ENCODE data around the gene CRTC1. TPM values are rescaled to one million over a fixed set of nuclear protein-coding genes. Genes with fewer than 3 reads are reported as not detected.

Gene CRTC1
- total and polyA plus RNA-seq, 7 donors, result 4.5 to 12.5 (median 8.1) TPM

DNA sequence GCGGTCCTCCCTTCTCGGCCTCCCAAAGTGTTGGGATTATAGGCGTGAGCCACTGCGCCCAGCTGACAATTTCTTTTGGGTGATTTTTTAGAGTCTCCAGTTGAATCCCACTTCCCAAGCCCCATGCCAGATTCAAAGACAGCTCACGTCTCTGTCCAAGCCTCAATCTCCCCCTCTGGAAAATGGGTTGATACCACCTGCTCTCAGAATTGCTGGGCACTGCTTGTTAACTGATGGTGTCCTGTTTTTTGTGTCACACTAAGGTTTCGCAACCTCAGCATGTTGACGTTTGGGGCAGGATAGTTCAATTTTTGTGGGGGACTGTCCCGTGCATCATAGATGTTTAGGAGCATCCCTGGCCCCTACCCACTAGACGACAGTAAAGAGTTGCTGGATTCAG lies 134.1 kb downstream of the CRTC1 start:
- WGBS, 3 donors, result 84 to 88% (median 86%) methylated on average over 9 of the region's 9 CpGs
- no peaks in the 10 kb centered on the region for H3K9me3 ChIP-seq
- no peaks in the 10 kb centered on the region for H3K27me3 ChIP-seq (ENCODE audit: insufficient read depth in 3 of 3, low read length in 2 of 3)
- no peak overlapping the region for H3K27ac ChIP-seq
- TF ChIP-seq, protein P1, sequence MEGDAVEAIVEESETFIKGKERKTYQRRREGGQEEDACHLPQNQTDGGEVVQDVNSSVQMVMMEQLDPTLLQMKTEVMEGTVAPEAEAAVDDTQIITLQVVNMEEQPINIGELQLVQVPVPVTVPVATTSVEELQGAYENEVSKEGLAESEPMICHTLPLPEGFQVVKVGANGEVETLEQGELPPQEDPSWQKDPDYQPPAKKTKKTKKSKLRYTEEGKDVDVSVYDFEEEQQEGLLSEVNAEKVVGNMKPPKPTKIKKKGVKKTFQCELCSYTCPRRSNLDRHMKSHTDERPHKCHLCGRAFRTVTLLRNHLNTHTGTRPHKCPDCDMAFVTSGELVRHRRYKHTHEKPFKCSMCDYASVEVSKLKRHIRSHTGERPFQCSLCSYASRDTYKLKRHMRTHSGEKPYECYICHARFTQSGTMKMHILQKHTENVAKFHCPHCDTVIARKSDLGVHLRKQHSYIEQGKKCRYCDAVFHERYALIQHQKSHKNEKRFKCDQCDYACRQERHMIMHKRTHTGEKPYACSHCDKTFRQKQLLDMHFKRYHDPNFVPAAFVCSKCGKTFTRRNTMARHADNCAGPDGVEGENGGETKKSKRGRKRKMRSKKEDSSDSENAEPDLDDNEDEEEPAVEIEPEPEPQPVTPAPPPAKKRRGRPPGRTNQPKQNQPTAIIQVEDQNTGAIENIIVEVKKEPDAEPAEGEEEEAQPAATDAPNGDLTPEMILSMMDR (IDR thresholded peaks at IDR 0.05), result no peak
- ATAC-seq (no peak), DNase-seq (no peak)
- H3K4me3 ChIP-seq, result no peak overlapping the region
- no peaks in the 10 kb centered on the region for H3K36me3 ChIP-seq (ENCODE audit: insufficient read depth in 1 of 2, low read depth in 1 of 2)
- intact Hi-C loops (cut with DNase I), result no loop called here
- H3K4me1 ChIP-seq, result no peaks in the 10 kb centered on the region

DNA sequence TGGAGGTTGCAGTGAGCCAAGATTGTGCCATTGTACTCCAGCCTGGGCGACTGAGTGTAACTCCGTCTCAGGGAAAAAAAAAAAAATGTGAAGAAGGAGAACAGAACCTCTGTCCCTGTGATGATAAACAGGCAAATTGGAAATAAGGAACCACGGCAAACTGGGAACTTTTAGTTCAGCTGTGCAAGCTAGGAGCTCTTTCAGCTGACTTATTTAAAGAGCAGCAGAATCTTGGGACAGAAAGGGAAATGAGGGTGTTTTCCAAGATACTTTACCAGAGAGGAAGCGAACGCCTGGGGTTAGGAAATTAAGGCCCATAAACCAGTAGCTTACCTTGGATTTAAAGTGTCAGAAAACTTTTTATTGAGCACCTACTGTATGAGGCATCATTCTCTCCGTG lies 145.3 kb downstream of the CRTC1 start:
- no peak for DNase-seq
- intact Hi-C loops (cut with DNase I), result no loop called here

DNA sequence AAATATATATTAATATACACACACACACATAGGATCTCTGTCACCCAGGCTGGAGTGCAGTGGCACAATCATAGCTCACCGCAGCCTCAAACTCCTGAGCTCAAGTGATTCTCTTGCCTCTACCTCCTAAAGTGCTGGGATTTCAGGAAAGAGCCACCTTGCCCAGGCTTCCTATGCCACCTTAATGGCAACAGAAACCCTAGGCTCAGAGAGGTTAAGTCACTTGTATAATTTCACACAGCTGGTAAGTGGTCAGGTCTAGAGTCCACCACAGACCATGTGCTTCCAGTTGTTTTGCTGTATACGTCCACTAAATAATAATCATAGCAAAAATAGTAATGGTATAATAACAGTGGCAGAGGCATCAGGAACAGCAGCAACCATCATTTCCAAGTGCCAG lies 147.0 kb downstream of the CRTC1 start:
- Histone ChIP-seq H3K4me3 (no peak overlapping the region), H3K4me1 (peaks cover 24% of the 10 kb centered on the region), H3K27ac (no peak overlapping the region), H3K36me3 (ENCODE audit: insufficient read depth in 1 of 2, low read depth in 1 of 2) (peaks cover 4 to 17% of the 10 kb centered on the region in 2 donors), H3K9me3 (peaks cover 19% of the 10 kb centered on the region), H3K27me3 (ENCODE audit: insufficient read depth in 3 of 3, low read length in 2 of 3) (no peaks in the 10 kb centered on the region)
- TF ChIP-seq, protein P1 (IDR thresholded peaks at IDR 0.05), result no peak
- intact Hi-C loops (cut with DNase I), result loop anchor here in 1 of 2 donors (10.0 kb wide), 1 partner anchor 146 kb away; the partner anchor contains the start of gene CRTC1
- no peak for DNase-seq
- 83 to 92% (median 89%) methylated on average over 2 of the region's 2 CpGs for WGBS, 3 donors
- no peak for ATAC-seq

More for the DNA sequence above, 145.3 kb downstream of the CRTC1 start:
- TF ChIP-seq, protein P1 (IDR thresholded peaks at IDR 0.05), result no peak
- H3K27ac ChIP-seq, result no peak overlapping the region
- WGBS, 3 donors, result 37 to 53% (median 41%) methylated on average over 6 of the region's 6 CpGs
- H3K27me3 ChIP-seq (ENCODE audit: insufficient read depth in 3 of 3, low read length in 2 of 3), result no peaks in the 10 kb centered on the region
- H3K4me1 ChIP-seq, result peaks cover 9% of the 10 kb centered on the region
- no peak overlapping the region for H3K4me3 ChIP-seq
- peaks cover 0 to 4% of the 10 kb centered on the region in 2 donors for H3K36me3 ChIP-seq (ENCODE audit: insufficient read depth in 1 of 2, low read depth in 1 of 2)
- no peak for ATAC-seq
- H3K9me3 ChIP-seq, result peaks cover 19% of the 10 kb centered on the region

DNA sequence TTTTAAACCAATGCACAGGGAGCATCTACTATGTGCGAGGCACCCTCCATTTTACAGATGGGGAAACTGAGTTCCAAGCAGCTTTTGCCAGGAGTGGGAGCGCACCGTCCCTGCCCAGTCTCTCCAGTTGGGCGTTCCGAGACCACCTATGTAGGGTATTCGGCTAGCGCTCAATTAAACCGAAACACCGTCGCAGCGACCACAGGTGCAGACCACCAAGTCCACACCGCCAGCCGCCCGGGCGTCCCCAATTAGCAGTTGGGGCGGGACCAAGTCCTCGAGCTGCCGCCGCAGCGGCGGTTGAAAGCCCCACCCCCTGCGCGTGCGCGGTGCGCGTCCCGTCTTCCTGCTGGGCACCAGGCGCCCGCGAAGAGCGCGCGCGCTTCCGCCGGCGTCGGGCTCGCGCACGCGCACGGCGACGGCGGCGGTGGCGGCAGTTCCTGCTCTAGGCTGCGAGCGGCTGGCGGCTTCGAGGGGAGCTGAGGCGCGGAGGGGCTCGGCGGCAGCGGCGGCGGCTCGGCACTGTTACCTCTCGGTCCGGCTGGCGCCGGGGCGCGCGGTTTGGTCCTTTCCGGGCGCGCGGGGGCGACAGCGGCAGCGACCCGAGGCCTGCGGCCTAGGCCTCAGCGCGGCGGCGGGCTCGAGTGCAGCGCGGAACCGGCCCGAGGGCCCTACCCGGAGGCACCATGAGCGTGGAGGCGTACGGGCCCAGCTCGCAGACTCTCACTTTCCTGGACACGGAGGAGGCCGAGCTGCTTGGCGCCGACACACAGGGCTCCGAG lies 148.2 kb downstream of the CRTC1 start, which contains the start of gene UPF1:
TSS of gene UPF1 (plus strand) at position 436 of the 782 bp plus-strand sequence. CDS start at position 687, 251 bp downstream.
- peak within 1 kb of the TSS; percentile 93 for H3K27ac ChIP-seq
- DNase-seq (peak; percentile 95 to 98), ATAC-seq (peak; percentile 93 to 96 (median 94))
- H3K9me3 ChIP-seq, result peaks cover 11% of the 10 kb centered on the region
- TF ChIP-seq, protein P1 (IDR thresholded peaks at IDR 0.05), result no peak
- peaks cover 28% of the 10 kb centered on the region for H3K4me1 ChIP-seq
- H3K4me3 ChIP-seq, result peak within 1 kb of the TSS; percentile 97
- WGBS, 3 donors, result 0 to 1% (median 0%) methylated on average over 73 to 96 of the region's 96 CpGs
- H3K36me3 ChIP-seq (ENCODE audit: insufficient read depth in 1 of 2, low read depth in 1 of 2), result peaks cover 4 to 27% of the 10 kb centered on the region in 2 donors
- intact Hi-C loops (cut with DNase I), result loop anchor here in 1 of 2 donors (10.0 kb wide), 1 partner anchor 147 kb away; the partner anchor contains the start of gene CRTC1
- H3K27me3 ChIP-seq (ENCODE audit: insufficient read depth in 3 of 3, low read length in 2 of 3), result no peaks in the 10 kb centered on the region

Other genes starting within 250 kb of the CRTC1 start
- 10 to 100 TPM in 3 of 4 donors, 1 to 10 TPM in 1; 9.8 to 17.0 (median 10.9) TPM for gene ISYNA1, start 245.5 kb upstream of the CRTC1 start, total RNA-seq
- 1 to 10 TPM; 6.3 to 8.6 (median 8.0) TPM for gene ISYNA1, start 245.5 kb upstream of the CRTC1 start, polyA plus RNA-seq
- gene ELL, start 161.6 kb upstream of the CRTC1 start, total RNA-seq, result 10 to 100 TPM; 17.5 to 40.2 (median 24.9) TPM
- 10 to 100 TPM in 1 of 3 donors, 1 to 10 TPM in 2; 7.5 to 12.3 (median 9.2) TPM for gene ELL, start 161.6 kb upstream of the CRTC1 start, polyA plus RNA-seq
- 100 to 1,000 TPM in 2 of 4 donors, 10 to 100 TPM in 2; 94.4 to 137 (median 113) TPM for gene FKBP8, start 140.1 kb upstream of the CRTC1 start, total RNA-seq
- gene FKBP8, start 140.1 kb upstream of the CRTC1 start, polyA plus RNA-seq, result 100 to 1,000 TPM in 2 of 3 donors, 10 to 100 TPM in 1; 92.8 to 143 (median 138) TPM
- 10 to 100 TPM; 38.9 to 76.5 (median 50.8) TPM for gene KXD1, start 125.8 kb upstream of the CRTC1 start, total RNA-seq
- 100 to 1,000 TPM in 2 of 3 donors, 10 to 100 TPM in 1; 84.6 to 144 (median 122) TPM for gene KXD1, start 125.8 kb upstream of the CRTC1 start, polyA plus RNA-seq
- 1,000 to 10,000 TPM in 2 of 4 donors, 100 to 1,000 TPM in 2; 979 to 1,082 (median 1,028) TPM for gene UBA52, start 111.8 kb upstream of the CRTC1 start, total RNA-seq
- gene UBA52, start 111.8 kb upstream of the CRTC1 start, polyA plus RNA-seq, result 1,000 to 10,000 TPM in 2 of 3 donors, 100 to 1,000 TPM in 1; 877 to 1,553 (median 1,005) TPM
- gene REX1BD, start 94.9 kb upstream of the CRTC1 start, total RNA-seq, result 100 to 1,000 TPM in 1 of 4 donors, 10 to 100 TPM in 3; 52.1 to 105 (median 92.0) TPM
- 100 to 1,000 TPM in 1 of 3 donors, 10 to 100 TPM in 2; 67.7 to 105 (median 80.7) TPM for gene REX1BD, start 94.9 kb upstream of the CRTC1 start, polyA plus RNA-seq
- gene CRLF1, start 76.9 kb upstream of the CRTC1 start, total RNA-seq, result 10 to 100 TPM in 3 of 4 donors, 1 to 10 TPM in 1; 8.3 to 20.2 (median 14.2) TPM
- 10 to 100 TPM; 15.6 to 28.4 (median 19.3) TPM for gene CRLF1, start 76.9 kb upstream of the CRTC1 start, polyA plus RNA-seq
- 1 to 10 TPM in 3 of 4 donors, under 1 TPM in 1; 0.79 to 3.2 (median 2.6) TPM for gene TMEM59L, start 70.8 kb upstream of the CRTC1 start, total RNA-seq
- gene TMEM59L, start 70.8 kb upstream of the CRTC1 start, polyA plus RNA-seq, result 1 to 10 TPM in 2 of 3 donors, under 1 TPM in 1; 0.85 to 4.8 (median 1.5) TPM
- gene KLHL26, start 46.7 kb upstream of the CRTC1 start, total RNA-seq, result 1 to 10 TPM; 5.2 to 9.9 (median 7.0) TPM
- 1 to 10 TPM; 3.1 to 4.1 (median 3.5) TPM for gene KLHL26, start 46.7 kb upstream of the CRTC1 start, polyA plus RNA-seq
- 1 to 10 TPM in 2 of 4 donors, under 1 TPM in 1, not detected in 1; 0.12 to 1.8 (median 1.5) TPM for gene COMP, start 107.6 kb downstream of the CRTC1 start, total RNA-seq
- under 1 TPM; 0.10 to 0.94 (median 0.75) TPM for gene COMP, start 107.6 kb downstream of the CRTC1 start, polyA plus RNA-seq
- gene UPF1, start 148.3 kb downstream of the CRTC1 start, total RNA-seq, result 10 to 100 TPM; 34.6 to 45.0 (median 37.9) TPM
- gene UPF1, start 148.3 kb downstream of the CRTC1 start, polyA plus RNA-seq, result 10 to 100 TPM; 15.6 to 34.5 (median 34.4) TPM
- 1 to 10 TPM; 4.3 to 6.4 (median 5.3) TPM for gene CERS1, start 212.5 kb downstream of the CRTC1 start, total RNA-seq
- 1 to 10 TPM; 2.1 to 4.6 (median 4.0) TPM for gene CERS1, start 212.5 kb downstream of the CRTC1 start, polyA plus RNA-seq
- gene COPE, start 235.7 kb downstream of the CRTC1 start, total RNA-seq, result 100 to 1,000 TPM in 3 of 4 donors, 10 to 100 TPM in 1; 91.5 to 110 (median 105) TPM
- 100 to 1,000 TPM; 117 to 173 (median 130) TPM for gene COPE, start 235.7 kb downstream of the CRTC1 start, polyA plus RNA-seq
- 10 to 100 TPM; 27.2 to 35.3 (median 30.3) TPM for gene DDX49, start 236.0 kb downstream of the CRTC1 start, total RNA-seq
- 10 to 100 TPM; 47.2 to 73.1 (median 47.7) TPM for gene DDX49, start 236.0 kb downstream of the CRTC1 start, polyA plus RNA-seq

Measured in psoas muscle (tissue), 8 donors.